ENCODE data around the gene EVC2. TPM values are rescaled to one million over a fixed set of nuclear protein-coding genes. Genes with fewer than 3 reads are reported as not detected.

EVC2 gene
- total and polyA plus RNA-seq, 3 experiments from 2014 or later = 0.84 to 1.3 (median 0.92) TPM

GRCh38 chr4:5747738-5748375 is 39.5 kb upstream of the EVC2 start:
- peaks cover 0 to 3% of the 10 kb centered on the region in 2 donors for H3K27me3 Mint-ChIP-seq
- H3K36me3 ChIP-seq (ENCODE audit: insufficient read depth, low read length) = no peaks in the 10 kb centered on the region
- no peak overlapping the region for H3K27ac ChIP-seq (ENCODE audit: low read depth, low read length)
- no peak overlapping the region for H3K27ac Mint-ChIP-seq
- no peak overlapping the region for H3K4me3 ChIP-seq (ENCODE audit: low read length)
- no peak for DNase-seq
- POLR2A ChIA-PET = no interaction called here
- H3K4me1 Mint-ChIP-seq = no peaks in the 10 kb centered on the region
- peaks cover 0 to 2% (median 0%) of the 10 kb centered on the region in 5 donors for H3K9me3 Mint-ChIP-seq
- H3K4me3 Mint-ChIP-seq = no peak overlapping the region
- H3K36me3 Mint-ChIP-seq = no peaks in the 10 kb centered on the region
- H3K27me3 ChIP-seq (ENCODE audit: insufficient read depth, low read length, poor library complexity, severe bottlenecking) = no peaks in the 10 kb centered on the region
- CTCF ChIA-PET = no interaction called here
- no peaks in the 10 kb centered on the region for H3K9me3 ChIP-seq (ENCODE audit: low read length)
- H3K4me1 ChIP-seq (ENCODE audit: insufficient read depth, low read length) = no peaks in the 10 kb centered on the region

GRCh38 chr4:5746829-5747737 is 38.7 kb upstream of the EVC2 start:
- POLR2A ChIA-PET = no interaction called here
- CTCF ChIA-PET = no interaction called here
- no peak overlapping the region for H3K4me3 ChIP-seq (ENCODE audit: low read length)
- Mint-ChIP-seq H3K36me3 (no peaks in the 10 kb centered on the region), H3K4me1 (no peaks in the 10 kb centered on the region), H3K27ac (no peak overlapping the region), H3K4me3 (no peak overlapping the region), H3K9me3 (peaks cover 0 to 2% (median 0%) of the 10 kb centered on the region in 5 donors), H3K27me3 (peaks cover 0 to 3% of the 10 kb centered on the region in 2 donors)
- H3K27me3 ChIP-seq (ENCODE audit: insufficient read depth, low read length, poor library complexity, severe bottlenecking) = no peaks in the 10 kb centered on the region
- DNase-seq = no peak
- H3K9me3 ChIP-seq (ENCODE audit: low read length) = no peaks in the 10 kb centered on the region
- no peak overlapping the region for H3K27ac ChIP-seq (ENCODE audit: low read depth, low read length)
- no peaks in the 10 kb centered on the region for H3K36me3 ChIP-seq (ENCODE audit: insufficient read depth, low read length)
- no peaks in the 10 kb centered on the region for H3K4me1 ChIP-seq (ENCODE audit: insufficient read depth, low read length)

GRCh38 chr4:5746250-5746649 is 37.9 kb upstream of the EVC2 start:
- H3K27me3 ChIP-seq (ENCODE audit: insufficient read depth, low read length, poor library complexity, severe bottlenecking) = no peaks in the 10 kb centered on the region
- no peaks in the 10 kb centered on the region for H3K36me3 Mint-ChIP-seq
- H3K4me1 Mint-ChIP-seq = no peaks in the 10 kb centered on the region
- H3K9me3 Mint-ChIP-seq = peaks cover 0 to 2% (median 0%) of the 10 kb centered on the region in 5 donors
- ChIA-PET CTCF (no interaction called here), POLR2A (no interaction called here)
- H3K36me3 ChIP-seq (ENCODE audit: insufficient read depth, low read length) = no peaks in the 10 kb centered on the region
- no peak for DNase-seq
- H3K27ac ChIP-seq (ENCODE audit: low read depth, low read length) = no peak overlapping the region
- H3K27ac Mint-ChIP-seq = no peak overlapping the region
- H3K9me3 ChIP-seq (ENCODE audit: low read length) = no peaks in the 10 kb centered on the region
- H3K4me3 Mint-ChIP-seq = no peak overlapping the region
- no peaks in the 10 kb centered on the region for H3K4me1 ChIP-seq (ENCODE audit: insufficient read depth, low read length)
- H3K27me3 Mint-ChIP-seq = peaks cover 0 to 3% of the 10 kb centered on the region in 2 donors
- H3K4me3 ChIP-seq (ENCODE audit: low read length) = no peak overlapping the region

- Histone ChIP-seq H3K36me3 (ENCODE audit: insufficient read depth, low read length) (no peaks in the 10 kb centered on the region), H3K9me3 (ENCODE audit: low read length) (no peaks in the 10 kb centered on the region), H3K27me3 (ENCODE audit: insufficient read depth, low read length, poor library complexity, severe bottlenecking) (no peaks in the 10 kb centered on the region), H3K4me1 (ENCODE audit: insufficient read depth, low read length) (no peaks in the 10 kb centered on the region), H3K4me3 (ENCODE audit: low read length) (no peak overlapping the region), H3K27ac (ENCODE audit: low read depth, low read length) (no peak overlapping the region)
- DNase-seq = no peak
- ChIA-PET POLR2A (no interaction called here), CTCF (no interaction called here)
- Mint-ChIP-seq H3K4me1 (no peaks in the 10 kb centered on the region), H3K9me3 (peaks cover 0 to 2% (median 0%) of the 10 kb centered on the region in 5 donors), H3K4me3 (no peak overlapping the region), H3K36me3 (no peaks in the 10 kb centered on the region), H3K27ac (no peak overlapping the region), H3K27me3 (peaks cover 0 to 3% of the 10 kb centered on the region in 2 donors)
These were observed 34.6 kb upstream of the EVC2 start for GRCh38 chr4:5742968-5743367.

DNA sequence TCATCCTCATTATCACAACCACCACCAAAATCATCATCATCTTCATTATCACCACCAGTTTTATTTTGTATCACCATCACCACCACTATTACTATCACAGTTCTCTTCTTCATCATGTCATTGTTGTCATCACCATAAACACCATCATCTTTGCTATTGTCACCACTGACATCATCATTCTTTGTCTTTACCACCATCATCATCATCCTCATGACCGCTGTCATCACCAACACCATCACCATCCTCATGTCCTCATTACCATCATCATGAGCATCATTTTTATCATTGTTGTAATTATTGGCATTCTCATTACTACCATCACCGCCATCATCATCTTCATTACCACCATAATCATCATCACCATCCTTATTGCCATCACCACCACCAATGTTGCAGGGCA is 34.0 kb upstream of the EVC2 start:
- no peak overlapping the region for H3K4me3 ChIP-seq (ENCODE audit: low read length)
- no peaks in the 10 kb centered on the region for H3K4me1 Mint-ChIP-seq
- H3K9me3 Mint-ChIP-seq = peaks cover 0 to 2% (median 0%) of the 10 kb centered on the region in 5 donors

GRCh38 chr4:5738061-5738460 is 29.7 kb upstream of the EVC2 start:
- DNase-seq = no peak
- no peak overlapping the region for H3K27ac ChIP-seq (ENCODE audit: low read depth, low read length)
- H3K27me3 ChIP-seq (ENCODE audit: insufficient read depth, low read length, poor library complexity, severe bottlenecking) = no peaks in the 10 kb centered on the region
- Mint-ChIP-seq H3K4me1 (no peaks in the 10 kb centered on the region), H3K9me3 (no peaks in the 10 kb centered on the region), H3K27ac (no peak overlapping the region), H3K36me3 (no peaks in the 10 kb centered on the region), H3K4me3 (no peak overlapping the region), H3K27me3 (peaks cover 0 to 1% of the 10 kb centered on the region in 2 donors)
- no peaks in the 10 kb centered on the region for H3K9me3 ChIP-seq (ENCODE audit: low read length)
- H3K36me3 ChIP-seq (ENCODE audit: insufficient read depth, low read length) = no peaks in the 10 kb centered on the region
- H3K4me1 ChIP-seq (ENCODE audit: insufficient read depth, low read length) = no peaks in the 10 kb centered on the region
- H3K4me3 ChIP-seq (ENCODE audit: low read length) = no peak overlapping the region
- ChIA-PET CTCF (no interaction called here), POLR2A (no interaction called here)

More for the DNA sequence above, 34.0 kb upstream of the EVC2 start:
- Histone ChIP-seq H3K9me3 (ENCODE audit: low read length) (no peaks in the 10 kb centered on the region), H3K36me3 (ENCODE audit: insufficient read depth, low read length) (no peaks in the 10 kb centered on the region), H3K4me1 (ENCODE audit: insufficient read depth, low read length) (no peaks in the 10 kb centered on the region), H3K27me3 (ENCODE audit: insufficient read depth, low read length, poor library complexity, severe bottlenecking) (no peaks in the 10 kb centered on the region), H3K27ac (ENCODE audit: low read depth, low read length) (no peak overlapping the region)
- Mint-ChIP-seq H3K4me3 (no peak overlapping the region), H3K27me3 (peaks cover 0 to 3% of the 10 kb centered on the region in 2 donors), H3K36me3 (no peaks in the 10 kb centered on the region), H3K27ac (no peak overlapping the region)
- ChIA-PET POLR2A (no interaction called here), CTCF (no interaction called here)
- no peak for DNase-seq

DNA sequence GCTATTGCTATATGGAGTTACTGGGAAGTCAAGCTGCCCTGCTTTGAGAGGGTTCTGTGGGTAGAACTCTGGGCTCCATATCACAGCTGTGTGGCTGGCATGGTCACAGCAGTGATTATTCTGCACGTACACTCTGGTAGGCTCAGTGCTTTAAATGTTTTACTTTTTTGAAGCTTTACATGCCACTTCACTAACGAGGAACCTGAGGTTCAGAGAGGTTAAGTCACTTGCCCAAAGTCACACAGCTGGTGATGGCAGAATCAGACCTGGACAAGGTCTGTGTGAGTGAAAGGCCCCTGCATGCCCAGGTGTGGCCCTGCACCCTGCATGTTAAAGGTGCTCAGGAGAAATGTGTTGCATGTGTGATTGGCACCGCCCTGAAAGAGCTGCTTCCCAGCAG is 27.1 kb upstream of the EVC2 start:
- Histone ChIP-seq H3K4me3 (ENCODE audit: low read length) (no peak overlapping the region), H3K27me3 (ENCODE audit: insufficient read depth, low read length, poor library complexity, severe bottlenecking) (no peaks in the 10 kb centered on the region), H3K27ac (ENCODE audit: low read depth, low read length) (no peak overlapping the region), H3K9me3 (ENCODE audit: low read length) (no peaks in the 10 kb centered on the region), H3K4me1 (ENCODE audit: insufficient read depth, low read length) (no peaks in the 10 kb centered on the region), H3K36me3 (ENCODE audit: insufficient read depth, low read length) (no peaks in the 10 kb centered on the region)
- H3K27ac Mint-ChIP-seq = no peak overlapping the region
- H3K9me3 Mint-ChIP-seq = no peaks in the 10 kb centered on the region
- DNase-seq = no peak
- POLR2A ChIA-PET = no interaction called here
- CTCF ChIA-PET = no interaction called here
- no peaks in the 10 kb centered on the region for H3K4me1 Mint-ChIP-seq
- H3K4me3 Mint-ChIP-seq = no peak overlapping the region
- no peaks in the 10 kb centered on the region for H3K36me3 Mint-ChIP-seq
- H3K27me3 Mint-ChIP-seq = peaks cover 0 to 1% of the 10 kb centered on the region in 2 donors

GRCh38 chr4:5734853-5735252 is 26.5 kb upstream of the EVC2 start:
- Mint-ChIP-seq H3K27me3 (peaks cover 0 to 1% of the 10 kb centered on the region in 2 donors), H3K36me3 (no peaks in the 10 kb centered on the region), H3K27ac (no peak overlapping the region), H3K9me3 (peaks cover 0 to 1% (median 0%) of the 10 kb centered on the region in 5 donors), H3K4me1 (no peaks in the 10 kb centered on the region), H3K4me3 (no peak overlapping the region)
- no peak for DNase-seq
- Histone ChIP-seq H3K27ac (ENCODE audit: low read depth, low read length) (no peak overlapping the region), H3K4me1 (ENCODE audit: insufficient read depth, low read length) (no peaks in the 10 kb centered on the region), H3K36me3 (ENCODE audit: insufficient read depth, low read length) (no peaks in the 10 kb centered on the region), H3K4me3 (ENCODE audit: low read length) (no peak overlapping the region), H3K27me3 (ENCODE audit: insufficient read depth, low read length, poor library complexity, severe bottlenecking) (no peaks in the 10 kb centered on the region), H3K9me3 (ENCODE audit: low read length) (no peaks in the 10 kb centered on the region)
- POLR2A ChIA-PET = no interaction called here
- CTCF ChIA-PET = no interaction called here
